Heart left ventricle (tissue), 16 donors: Measurements from ENCODE around the gene ATP13A4. TPM values are rescaled to one million over a fixed set of nuclear protein-coding genes. Genes with fewer than 3 reads are reported as not detected.

Experiments used
- ATAC-seq, 4 donors: fragments of 200-7000 bp; cut with Tn5 transposase; one replicate each; pipeline ENCODE4 v1.9.1; 2020 to 2022; ENCODE audit warnings: moderate library complexity in 4 of 4, mild to moderate bottlenecking in 3 of 4, moderate number of reproducible peaks in 1 of 4
- DNase-seq, 5 donors: peaks; one replicate each; pipeline ENCODE4 v3.0.0-alpha.2; 2020
- H3K27ac ChIP-seq, 12 donors: fragments of 200-600 bp; sonication (generic) in 4 of 12; one replicate each; pipeline versions ENCODE4 v1.5.0 to v1.8.0; 2016 to 2022; ENCODE audit warnings: mild to moderate bottlenecking in 2 of 12
- H3K27me3 ChIP-seq, 9 donors: fragments of 200-600 bp; sonication (generic) in 2 of 9; one replicate each; pipeline versions ENCODE4 v1.5.1 to v1.8.0; 2016 to 2022; ENCODE audit warnings: mild to moderate bottlenecking in 3 of 9
- H3K36me3 ChIP-seq, 9 donors: fragments of 200-600 bp; sonication (generic) in 2 of 9; one replicate each; pipeline versions ENCODE4 v1.5.0 to v1.8.0; 2018 to 2022; ENCODE audit warnings: mild to moderate bottlenecking in 2 of 9
- H3K4me1 ChIP-seq, 12 donors: fragments of 200-600 bp; sonication (generic) in 4 of 12; one replicate each; pipeline versions ENCODE4 v1.5.0 to v1.8.0; 2016 to 2022; ENCODE audit warnings: mild to moderate bottlenecking in 3 of 12
- H3K4me3 ChIP-seq, 12 donors: fragments of 200-600 bp; sonication (generic) in 4 of 12; one replicate each; pipeline versions ENCODE4 v1.5.0 to v1.8.0; 2017 to 2022; ENCODE audit warnings: mild to moderate bottlenecking in 9 of 12, moderate library complexity in 4 of 12
- H3K9me3 ChIP-seq, 12 donors: fragments of 200-600 bp; sonication (generic) in 4 of 12; one replicate each; pipeline versions ENCODE4 v1.5.0 to v1.8.0; 2016 to 2022; ENCODE audit warnings: mild to moderate bottlenecking in 1 of 12
- CTCF ChIP-seq, 12 donors: fragments of 200-600 bp; sonication (generic) in 4 of 12; IDR thresholded peaks; one replicate each; pipeline versions ENCODE4 v1.5.0 to v1.8.0; 2018 to 2022; ENCODE audit warnings: antibody characterized with exemption in 12 of 12, mild to moderate bottlenecking in 5 of 12
- POLR2A ChIP-seq, 2 donors: fragments of 450-650 bp; IDR thresholded peaks; one replicate each; pipeline ENCODE4 v1.6.1; 2017; ENCODE audit warnings: antibody characterized with exemption in 2 of 2, mild to moderate bottlenecking in 2 of 2, moderate library complexity in 2 of 2
- WGBS, 4 donors: extraction: QIAGEN DNeasy Blood & Tissue Kit in 2 of 4; methylation state at CpG; one replicate each; pipeline versions ENCODE4 v1.1.5 to v1.1.7; 2013 to 2018; 5-methylcytosine and 5-hydroxymethylcytosine counted together
- intact Hi-C, 10 donors: fragments of 100-400 bp; cut with DNase I; formaldehyde crosslinking; loops; one replicate each; pipeline versions ENCODE4 v1.11.1 to v1.14.2; 2022
- polyA plus RNA-seq, 2 donors: library from polyadenylated mRNA; stranded (reverse); fragments of 200-250 nt; gene quantifications; one replicate each; pipeline ENCODE4 v1.2.3, GENCODE V29; 2013
- total RNA-seq, 9 donors: library from RNA; depleted of rRNA in 2 of 9; stranded (reverse); fragments of >200 nt in 2 of 9; fragmentation: NEBNext Ultra II Directional in 3 of 9; extraction: Animal tissue kit (Norgen Biotek cat#: 25700) in 3 of 9; gene quantifications; one replicate each; pipeline versions ENCODE4 v1.1.0 to v1.2.4, GENCODE V29; 2016 to 2023
- donor health status: ischemic (EF 13 %, LVEDD 7.1; RV severe dilation, severe dysfunction).
- donor health status: healthy with polysubstance abuse.
- donor health status: DM: no; HTN: yes; CAD: no.
- donor health status: DM: no; HTN: no; CAD: no.
- donor health status: ischemic (EF 25% LVEDD 6.9; RV normal size, moderate dysfunction).
- donor health status: ischemic (EF 25% LVEDD 5.7; RV mildly dilated, moderate dysfunction).
- donor health status: healthy.
- donor health status: DM: yes; HTN: yes; CAD: no.
- donor health status: ischemic (EF 35%, LVEDD 5.7; RV mildly dilated, moderate dysfunction).
- donor health status: nonischemic (EF 11% LVEDD 7.7; RV severe dilation, severe dysfunction).
- donor health status: DM: yes; HTN: yes; CAD: no.
- donor health status: PGD.
- donor health status: ischemic (EF 29% LVEDD 5.4; RV normal size, mild dysfunction).
- donor health status: nonischemic (EF 23%, LVEDD 6.1; RV moderate dilation, normal function).

The ATP13A4 gene
- total and polyA plus RNA-seq, 11 donors: 0.48 to 0.97 (median 0.51) TPM; not detected in 8

GRCh38 chr3:193389335-193389734 lies 165.4 kb downstream of the ATP13A4 start:
- Histone ChIP-seq H3K27ac (no peak overlapping the region), H3K36me3 (no peaks in the 10 kb centered on the region), H3K4me3 (no peak overlapping the region), H3K4me1 (no peaks in the 10 kb centered on the region), H3K27me3 (no peaks in the 10 kb centered on the region), H3K9me3 (no peaks in the 10 kb centered on the region)
- intact Hi-C loops: no loop called here
- 78 to 83% (median 80%) methylated on average over 2 of the region's 2 CpGs for WGBS, 4 donors
- TF ChIP-seq CTCF (IDR thresholded peaks at IDR 0.05): no peak
- no peak for TF ChIP-seq POLR2A (IDR thresholded peaks at IDR 0.05)
- ATAC-seq (no peak), DNase-seq (no peak)

- DNase-seq (no peak), ATAC-seq (no peak)
- Histone ChIP-seq H3K27ac (no peak overlapping the region), H3K36me3 (no peaks in the 10 kb centered on the region), H3K9me3 (no peaks in the 10 kb centered on the region), H3K4me3 (no peak overlapping the region), H3K4me1 (no peaks in the 10 kb centered on the region), H3K27me3 (no peaks in the 10 kb centered on the region)
- no peak for TF ChIP-seq POLR2A (IDR thresholded peaks at IDR 0.05)
- 77 to 85% (median 83%) methylated on average over 6 of the region's 6 CpGs for WGBS, 4 donors
- intact Hi-C loops: no loop called here
These were observed 166.3 kb downstream of the ATP13A4 start for GRCh38 chr3:193388361-193388760.

GRCh38 chr3:193387596-193387995 lies 167.1 kb downstream of the ATP13A4 start:
- no peak overlapping the region for H3K4me3 ChIP-seq
- no peak for TF ChIP-seq POLR2A (IDR thresholded peaks at IDR 0.05)
- no peak for TF ChIP-seq CTCF (IDR thresholded peaks at IDR 0.05)
- H3K27me3 ChIP-seq: no peaks in the 10 kb centered on the region
- intact Hi-C loops: no loop called here
- no peak overlapping the region for H3K27ac ChIP-seq
- H3K4me1 ChIP-seq: no peaks in the 10 kb centered on the region
- WGBS, 4 donors: 51 to 60% (median 52%) methylated on average over 2 of the region's 2 CpGs
- no peaks in the 10 kb centered on the region for H3K36me3 ChIP-seq
- H3K9me3 ChIP-seq: no peaks in the 10 kb centered on the region
- no peak for ATAC-seq
- no peak for DNase-seq

- 58 to 73% (median 67%) methylated on average over 6 of the region's 6 CpGs for WGBS, 4 donors
- H3K36me3 ChIP-seq: no peaks in the 10 kb centered on the region
- no peak for TF ChIP-seq CTCF (IDR thresholded peaks at IDR 0.05)
- TF ChIP-seq POLR2A (IDR thresholded peaks at IDR 0.05): no peak
- no peaks in the 10 kb centered on the region for H3K4me1 ChIP-seq
- intact Hi-C loops: no loop called here
- no peaks in the 10 kb centered on the region for H3K27me3 ChIP-seq
- no peaks in the 10 kb centered on the region for H3K9me3 ChIP-seq
- ATAC-seq: no peak
- no peak within 1 kb of the TSS for H3K27ac ChIP-seq
- H3K4me3 ChIP-seq: no peak within 1 kb of the TSS
- DNase-seq: no peak
These were observed 176.0 kb downstream of the ATP13A4 start, which contains the start of gene ATP13A5 for GRCh38 chr3:193378706-193379105. Gene ATP13A5 (minus strand): TSS chr3:193378753. CDS start chr3:193378725, 28 bp downstream.

GRCh38 chr3:193377591-193377990 lies 177.1 kb downstream of the ATP13A4 start:
- TF ChIP-seq POLR2A (IDR thresholded peaks at IDR 0.05) (no peak), CTCF (IDR thresholded peaks at IDR 0.05) (no peak)
- H3K9me3 ChIP-seq: no peaks in the 10 kb centered on the region
- ATAC-seq: no peak
- no peaks in the 10 kb centered on the region for H3K36me3 ChIP-seq
- no peak overlapping the region for H3K27ac ChIP-seq
- no peaks in the 10 kb centered on the region for H3K27me3 ChIP-seq
- DNase-seq: no peak
- H3K4me3 ChIP-seq: no peak overlapping the region
- no peaks in the 10 kb centered on the region for H3K4me1 ChIP-seq
- 36 to 49% (median 43%) methylated on average over 2 of the region's 2 CpGs for WGBS, 4 donors
- intact Hi-C loops: no loop called here
